Smooth muscle cell (in vitro differentiated cells): ENCODE measurements around the gene ADAMTS17. TPM values are rescaled to one million over a fixed set of nuclear protein-coding genes. Genes with fewer than 3 reads are reported as not detected.

ENCODE experiments used
- DNase-seq: peaks from one replicate; lab custom pipeline; 2025; ENCODE audit not compliant: unreplicated experiment; lab: John Stamatoyannopoulos, UW
- H2AFZ ChIP-seq: fragments of 200-600 bp; sonication (generic); 2 replicates; pipeline ENCODE4 v1.6.0; 2016; ENCODE audit warnings: antibody characterized with exemption, low read depth, mild to moderate bottlenecking
- H3F3A ChIP-seq: fragments of 200-600 bp; sonication (generic); 2 replicates; pipeline ENCODE4 v1.6.0; 2017; ENCODE audit warnings: antibody characterized with exemption, low read depth
- H3K27ac ChIP-seq: fragments of 200-600 bp; sonication (generic); 2 replicates; pipeline ENCODE4 v1.5.1; 2016; ENCODE audit warnings: low read depth, mild to moderate bottlenecking
- H3K27me3 ChIP-seq: fragments of 200-600 bp; sonication (generic); 2 replicates; pipeline ENCODE4 v1.6.1; 2016; ENCODE audit warnings: low read depth, mild to moderate bottlenecking
- H3K36me3 ChIP-seq: fragments of 200-600 bp; sonication (generic); 2 replicates; pipeline ENCODE4 v1.5.1; 2016; ENCODE audit warnings: low read depth
- H3K4me1 ChIP-seq: fragments of 200-600 bp; sonication (generic); 2 replicates; pipeline ENCODE4 v1.5.1; 2016; ENCODE audit warnings: low read depth
- H3K4me2 ChIP-seq: fragments of 200-600 bp; sonication (generic); 2 replicates; pipeline ENCODE4 v1.6.0; 2016; ENCODE audit warnings: mild to moderate bottlenecking
- H3K4me3 ChIP-seq: fragments of 200-600 bp; sonication (generic); 2 replicates; pipeline ENCODE4 v1.5.1; 2016; ENCODE audit warnings: mild to moderate bottlenecking
- H3K79me2 ChIP-seq: fragments of 200-600 bp; sonication (generic); 2 replicates; pipeline ENCODE4 v1.6.0; 2016; ENCODE audit warnings: low read depth, mild to moderate bottlenecking
- H3K9ac ChIP-seq: fragments of 200-600 bp; sonication (generic); 2 replicates; pipeline ENCODE4 v1.6.0; 2016; ENCODE audit warnings: low read depth
- H3K9me3 ChIP-seq: fragments of 200-600 bp; sonication (generic); replicated peaks from 2 replicates; pipeline ENCODE4 v1.5.1; 2016; ENCODE audit warnings: low read depth
- H4K20me1 ChIP-seq: fragments of 200-600 bp; sonication (generic); 2 replicates; pipeline ENCODE4 v1.6.0; 2016; ENCODE audit warnings: low read depth
- CTCF ChIP-seq: fragments of 200-600 bp; sonication (generic); IDR thresholded peaks from 2 replicates; pipeline ENCODE4 v1.5.1; 2017; ENCODE audit warnings: borderline replicate concordance, mild to moderate bottlenecking, antibody characterized with exemption; ENCODE audit not compliant: insufficient read depth, poor library complexity, severe bottlenecking
- WGBS: methylation state at CpG from one replicate; pipeline ENCODE4 v1.1.7; 2016; ENCODE audit warnings: low lambda C conversion rate; 5-methylcytosine and 5-hydroxymethylcytosine counted together
- polyA plus RNA-seq: library from polyadenylated mRNA; unstranded; fragments of >200 nt; fragmentation: Nextera tagmentation; extraction: Ambion mirVana; gene quantifications from 2 replicates; pipeline ENCODE4 v1.2.1, GENCODE V29; 2016
- total RNA-seq: library from RNA; depleted of rRNA; stranded (reverse); fragments of >200 nt; gene quantifications from 2 replicates; pipeline ENCODE4 v1.2.3, GENCODE V29; 2014

Gene ADAMTS17
- total and polyA plus RNA-seq, 2 experiments from 2014 or later, result 0.63 to 3.1 TPM

- Histone ChIP-seq H3K4me3 (no peak overlapping the region), H3K79me2 (no peaks in the 10 kb centered on the region), H3K9ac (no peak overlapping the region), H3K27ac (no peak overlapping the region), H4K20me1 (no peaks in the 10 kb centered on the region), H3F3A (no peaks in the 10 kb centered on the region), H3K4me1 (no peaks in the 10 kb centered on the region), H3K36me3 (no peaks in the 10 kb centered on the region), H3K9me3 (no peaks in the 10 kb centered on the region), H2AFZ (no peak overlapping the region), H3K27me3 (no peaks in the 10 kb centered on the region), H3K4me2 (no peak overlapping the region)
- no peak for TF ChIP-seq CTCF
- WGBS, result 96% methylated on average over 7 of the region's 7 CpGs
- DNase-seq, result no peak
These were observed 8.5 kb downstream of the ADAMTS17 start for GRCh38 chr15:100333236-100333635.

GRCh38 chr15:100332721-100333120 is 9.1 kb downstream of the ADAMTS17 start:
- DNase-seq, result no peak
- Histone ChIP-seq H3K27ac (no peak overlapping the region), H3K36me3 (no peaks in the 10 kb centered on the region), H3K27me3 (no peaks in the 10 kb centered on the region), H3K79me2 (no peaks in the 10 kb centered on the region), H3K4me3 (no peak overlapping the region), H3K4me2 (no peak overlapping the region), H4K20me1 (no peaks in the 10 kb centered on the region), H3F3A (no peaks in the 10 kb centered on the region), H3K9ac (no peak overlapping the region), H3K4me1 (no peaks in the 10 kb centered on the region), H3K9me3 (no peaks in the 10 kb centered on the region), H2AFZ (no peak overlapping the region)
- TF ChIP-seq CTCF, result no peak
- WGBS, result 90% methylated on average over 6 of the region's 6 CpGs

GRCh38 chr15:100332231-100332630 is 9.5 kb downstream of the ADAMTS17 start:
- no peaks in the 10 kb centered on the region for H3K4me1 ChIP-seq
- no peak for DNase-seq
- no peak overlapping the region for H3K9ac ChIP-seq
- H3K4me2 ChIP-seq, result no peak overlapping the region
- WGBS, result 94% methylated on average over 13 of the region's 13 CpGs
- no peak overlapping the region for H2AFZ ChIP-seq
- no peaks in the 10 kb centered on the region for H3K36me3 ChIP-seq
- H3K27me3 ChIP-seq, result no peaks in the 10 kb centered on the region
- H3K9me3 ChIP-seq, result no peaks in the 10 kb centered on the region
- no peak overlapping the region for H3K27ac ChIP-seq
- no peaks in the 10 kb centered on the region for H3K79me2 ChIP-seq
- no peaks in the 10 kb centered on the region for H3F3A ChIP-seq
- H3K4me3 ChIP-seq, result no peak overlapping the region
- TF ChIP-seq CTCF, result no peak
- no peaks in the 10 kb centered on the region for H4K20me1 ChIP-seq

- Histone ChIP-seq H3K9ac (no peak overlapping the region), H3K4me2 (no peak overlapping the region), H4K20me1 (no peaks in the 10 kb centered on the region), H3K36me3 (no peaks in the 10 kb centered on the region), H3K4me3 (no peak overlapping the region), H3K79me2 (no peaks in the 10 kb centered on the region), H3K27me3 (no peaks in the 10 kb centered on the region), H3F3A (no peaks in the 10 kb centered on the region), H3K9me3 (no peaks in the 10 kb centered on the region), H2AFZ (no peak overlapping the region), H3K4me1 (no peaks in the 10 kb centered on the region), H3K27ac (no peak overlapping the region)
- TF ChIP-seq CTCF, result no peak
- 94% methylated on average over 12 of the region's 12 CpGs for WGBS
- no peak for DNase-seq
These were observed 11.1 kb downstream of the ADAMTS17 start for GRCh38 chr15:100330629-100331215.
